ENCODE data around the gene SNORC. TPM values are rescaled to one million over a fixed set of nuclear protein-coding genes. Genes with fewer than 3 reads are reported as not detected.

The SNORC gene
- total and polyA plus RNA-seq, 4 donors, result 2.4 to 12.3 (median 6.6) TPM

GRCh38 chr2:232843834-232844233, 26.2 kb upstream of the SNORC start:
- TF ChIP-seq MAX (IDR thresholded peaks at IDR 0.05) (no peak), YY1 (IDR thresholded peaks at IDR 0.05) (no peak), GABPA (IDR thresholded peaks at IDR 0.05 in 1 of 2, conservative IDR thresholded peaks at IDR 0.05 in 1 of 2) (no peak), JUND (IDR thresholded peaks at IDR 0.05) (no peak), TAF1 (conservative IDR thresholded peaks at IDR 0.05) (no peak), ATF3 (IDR thresholded peaks at IDR 0.05) (no peak), REST (IDR thresholded peaks at IDR 0.05) (no peak), RAD21 (IDR thresholded peaks at IDR 0.05) (peak in 1 of 2 donors; percentile 14)
- WGBS, result 95% methylated on average over 3 of the region's 3 CpGs

GRCh38 chr2:232846055-232846454, 24.0 kb upstream of the SNORC start:
- Histone ChIP-seq H3K27me3 (ENCODE audit: control insufficient read depth in 4 of 4, insufficient read depth in 4 of 4, low read length in 3 of 4) (no peaks in the 10 kb centered on the region), H3K9me3 (ENCODE audit: control insufficient read depth in 4 of 4, low read length in 3 of 4) (no peaks in the 10 kb centered on the region), H3K9ac (ENCODE audit: low read depth in 1 of 2, low read length in 2 of 2) (no peak overlapping the region), H3K36me3 (ENCODE audit: control insufficient read depth in 4 of 4, insufficient read depth in 3 of 4, low read depth in 1 of 4, low read length in 3 of 4) (peaks cover 5 to 73% (median 40%) of the 10 kb centered on the region in 4 donors), H3K4me1 (ENCODE audit: control insufficient read depth in 4 of 4, insufficient read depth in 4 of 4, low read length in 3 of 4) (peaks cover 0 to 12% (median 0%) of the 10 kb centered on the region in 4 donors), H3K27ac (ENCODE audit: low read depth in 1 of 2, low read length in 2 of 2) (peak overlapping the region in 1 of 2 donors; percentile 49), H3K4me3 (ENCODE audit: low read depth in 1 of 3, low read length in 3 of 3) (no peak overlapping the region)
- DNase-seq (ENCODE audit: low spot score), result no peak
- TF ChIP-seq CTCF (IDR thresholded peaks at IDR 0.05; ENCODE audit: low read depth, low read length, missing input control) (no peak), ZBTB33 (IDR thresholded peaks at IDR 0.05) (no peak), GABPA (IDR thresholded peaks at IDR 0.05 in 1 of 2, conservative IDR thresholded peaks at IDR 0.05 in 1 of 2) (no peak), FOXA1 (IDR thresholded peaks at IDR 0.05) (no peak), ATF3 (IDR thresholded peaks at IDR 0.05) (no peak), YY1 (IDR thresholded peaks at IDR 0.05) (no peak), SP1 (IDR thresholded peaks at IDR 0.05) (peak; percentile 58), TAF1 (conservative IDR thresholded peaks at IDR 0.05) (no peak), FOXA2 (IDR thresholded peaks at IDR 0.05) (no peak), EGR1 (IDR thresholded peaks at IDR 0.05; ENCODE audit: low read depth in 2 of 2) (no peak), REST (IDR thresholded peaks at IDR 0.05) (no peak), HNF4G (IDR thresholded peaks at IDR 0.05) (peak; percentile 55), HNF4A (conservative IDR thresholded peaks at IDR 0.05) (peak; percentile 80 to 82), MAX (IDR thresholded peaks at IDR 0.05) (no peak), JUND (IDR thresholded peaks at IDR 0.05) (peak; percentile 54 to 57), RAD21 (IDR thresholded peaks at IDR 0.05) (peak in 1 of 2 donors; percentile 26), NR2F2 (IDR thresholded peaks at IDR 0.05) (no peak), RXRA (IDR thresholded peaks at IDR 0.05) (peak; percentile 28 to 32)

More at GRCh38 chr2:232843834-232844233, 26.2 kb upstream of the SNORC start:
- H3K36me3 ChIP-seq (ENCODE audit: control insufficient read depth in 4 of 4, insufficient read depth in 3 of 4, low read depth in 1 of 4, low read length in 3 of 4), result peaks cover 3 to 64% (median 37%) of the 10 kb centered on the region in 4 donors
- DNase-seq (ENCODE audit: low spot score), result no peak
- H3K4me1 ChIP-seq (ENCODE audit: control insufficient read depth in 4 of 4, insufficient read depth in 4 of 4, low read length in 3 of 4), result peaks cover 0 to 18% (median 0%) of the 10 kb centered on the region in 4 donors
- no peak overlapping the region for H3K9ac ChIP-seq (ENCODE audit: low read depth in 1 of 2, low read length in 2 of 2)
- no peaks in the 10 kb centered on the region for H3K27me3 ChIP-seq (ENCODE audit: control insufficient read depth in 4 of 4, insufficient read depth in 4 of 4, low read length in 3 of 4)
- no peaks in the 10 kb centered on the region for H3K9me3 ChIP-seq (ENCODE audit: control insufficient read depth in 4 of 4, low read length in 3 of 4)
- no peak overlapping the region for H3K27ac ChIP-seq (ENCODE audit: low read depth in 1 of 2, low read length in 2 of 2)
- no peak overlapping the region for H3K4me3 ChIP-seq (ENCODE audit: low read depth in 1 of 3, low read length in 3 of 3)

Data from liver (tissue), 9 donors.